GM12873 (cell line): ENCODE results near the gene BMP2.

Experiments used
- TF ChIP-seq, protein P1 (sequence below): IDR thresholded peaks from 2 replicates; pipeline ENCODE4 v1.5.1; 2012; ENCODE audit warnings: low read depth, mild to moderate bottlenecking, moderate library complexity, low read length, control low read depth; ENCODE audit not compliant: insufficient read depth; ENCODE audit errors: missing control alignments

BMP2 gene

DNA sequence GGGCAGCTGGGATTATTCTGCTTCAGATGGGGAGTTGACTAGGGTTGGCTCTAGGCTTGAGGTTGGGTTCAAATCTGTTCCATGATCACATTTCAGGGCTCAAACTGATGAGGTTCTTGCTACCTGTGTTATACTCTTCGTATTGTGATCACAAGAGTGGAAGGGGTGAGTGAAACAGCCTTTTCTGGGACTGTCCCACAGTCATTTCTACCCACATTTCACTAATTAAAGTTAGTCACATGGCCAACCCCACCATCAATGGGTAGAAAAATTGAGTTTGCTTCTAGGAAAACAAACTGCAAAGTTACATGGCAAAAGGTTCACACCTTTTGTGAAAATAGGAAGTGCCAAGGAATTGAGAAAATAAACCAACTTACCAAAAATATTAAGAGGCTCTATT lies 33.5 kb upstream of the BMP2 start:
- TF ChIP-seq, protein P1, sequence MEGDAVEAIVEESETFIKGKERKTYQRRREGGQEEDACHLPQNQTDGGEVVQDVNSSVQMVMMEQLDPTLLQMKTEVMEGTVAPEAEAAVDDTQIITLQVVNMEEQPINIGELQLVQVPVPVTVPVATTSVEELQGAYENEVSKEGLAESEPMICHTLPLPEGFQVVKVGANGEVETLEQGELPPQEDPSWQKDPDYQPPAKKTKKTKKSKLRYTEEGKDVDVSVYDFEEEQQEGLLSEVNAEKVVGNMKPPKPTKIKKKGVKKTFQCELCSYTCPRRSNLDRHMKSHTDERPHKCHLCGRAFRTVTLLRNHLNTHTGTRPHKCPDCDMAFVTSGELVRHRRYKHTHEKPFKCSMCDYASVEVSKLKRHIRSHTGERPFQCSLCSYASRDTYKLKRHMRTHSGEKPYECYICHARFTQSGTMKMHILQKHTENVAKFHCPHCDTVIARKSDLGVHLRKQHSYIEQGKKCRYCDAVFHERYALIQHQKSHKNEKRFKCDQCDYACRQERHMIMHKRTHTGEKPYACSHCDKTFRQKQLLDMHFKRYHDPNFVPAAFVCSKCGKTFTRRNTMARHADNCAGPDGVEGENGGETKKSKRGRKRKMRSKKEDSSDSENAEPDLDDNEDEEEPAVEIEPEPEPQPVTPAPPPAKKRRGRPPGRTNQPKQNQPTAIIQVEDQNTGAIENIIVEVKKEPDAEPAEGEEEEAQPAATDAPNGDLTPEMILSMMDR = no peak

DNA sequence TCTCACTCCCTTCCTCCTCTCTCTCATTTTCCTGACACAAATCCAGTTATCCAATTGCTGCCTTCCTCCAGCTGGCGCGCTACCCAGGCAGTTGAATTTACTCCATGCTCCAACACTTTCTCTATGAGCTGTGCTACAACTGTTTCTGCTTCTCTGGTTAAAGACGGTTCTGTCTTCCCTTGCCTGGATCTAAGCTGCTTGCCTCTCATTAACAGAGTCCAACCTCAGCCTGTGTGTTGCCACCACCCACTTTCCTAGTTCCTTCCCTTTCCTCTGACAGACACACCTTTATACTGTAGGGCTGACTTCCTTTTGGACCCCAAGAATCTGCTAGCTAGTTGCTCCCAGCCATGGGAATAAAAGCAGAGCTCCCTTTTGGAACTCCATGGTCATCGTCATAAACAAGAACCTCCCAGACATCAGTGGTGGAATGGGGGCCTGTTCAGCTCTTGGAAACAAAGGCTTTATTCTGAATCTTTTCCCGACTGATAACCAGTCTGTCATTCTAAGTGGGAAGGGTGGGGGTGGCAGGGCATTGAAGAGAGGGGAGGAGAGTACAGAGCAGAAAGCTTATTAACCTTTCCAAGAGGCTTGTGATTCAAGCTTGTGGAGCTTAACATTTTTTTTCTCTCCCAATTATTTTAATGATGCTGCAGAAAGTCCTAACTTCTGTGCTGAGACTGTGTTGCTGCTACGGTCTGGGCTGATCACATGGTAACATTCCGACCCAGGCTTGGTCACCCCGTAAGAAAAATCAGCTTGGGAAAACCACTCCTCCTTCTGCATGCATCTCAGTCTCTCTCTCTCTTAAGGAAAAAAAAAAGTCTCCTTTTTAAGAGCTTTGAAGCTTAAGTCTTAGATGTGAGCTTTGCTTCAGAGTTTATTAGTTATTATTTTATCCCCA lies 31.3 kb upstream of the BMP2 start:
- TF ChIP-seq, protein P1 = no peak

DNA sequence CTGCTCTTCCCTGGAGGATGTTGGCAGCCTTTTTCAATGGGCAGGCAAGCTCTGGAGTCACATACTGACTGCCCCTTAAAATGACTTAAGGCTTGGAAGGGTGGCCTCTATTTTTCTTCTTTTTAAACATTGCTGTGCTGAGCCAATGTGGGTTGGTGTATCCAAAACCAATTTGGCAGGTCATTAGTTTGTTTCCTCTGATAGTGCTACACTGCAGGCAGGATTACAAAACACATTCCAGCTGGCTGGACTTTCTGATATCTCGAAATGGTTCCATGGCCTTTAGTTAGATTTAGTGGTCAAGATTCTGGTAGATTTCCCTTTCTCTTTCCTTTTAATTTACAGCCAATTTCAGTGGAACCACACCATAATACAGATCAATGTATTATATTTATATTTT lies 28.1 kb upstream of the BMP2 start:
- TF ChIP-seq, protein P1 = no peak

DNA sequence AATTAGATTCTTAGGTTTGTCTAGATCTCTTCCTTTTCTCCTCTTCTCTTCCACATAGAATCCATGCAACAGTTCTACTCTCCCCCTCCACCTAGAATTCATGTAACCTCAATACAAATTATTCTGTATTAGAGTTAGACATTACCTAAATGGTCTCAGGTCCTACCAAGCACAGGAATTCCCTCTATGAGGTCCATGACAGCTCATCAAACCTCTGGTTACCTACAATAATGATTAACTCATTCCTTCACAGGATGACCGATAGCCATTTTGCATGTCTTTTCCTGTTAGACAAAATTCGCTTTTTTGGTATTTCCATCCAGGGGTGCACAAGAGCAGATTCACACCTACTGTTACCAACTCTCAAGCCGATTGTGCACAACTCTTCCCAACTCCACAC lies 27.4 kb upstream of the BMP2 start:
- TF ChIP-seq, protein P1 = no peak

DNA sequence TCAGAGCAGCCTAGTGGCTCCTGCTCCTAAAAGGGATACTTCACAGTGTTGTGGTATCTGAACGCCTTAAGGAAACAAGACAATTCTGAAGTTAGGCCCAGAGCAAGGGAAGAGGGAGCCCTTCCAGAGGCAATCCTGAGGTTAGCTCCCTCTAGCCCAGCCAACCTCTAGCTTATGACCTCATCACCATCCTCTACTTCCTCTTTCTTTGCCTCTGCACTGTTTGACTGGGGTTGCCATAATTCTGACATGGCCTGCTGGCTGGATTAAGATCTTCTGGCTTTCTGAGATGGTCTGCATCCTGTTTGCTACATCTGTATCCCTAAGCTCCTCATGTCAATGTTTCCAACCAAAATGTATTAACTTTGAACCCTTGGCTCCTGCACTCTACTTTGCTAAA lies 23.3 kb upstream of the BMP2 start:
- TF ChIP-seq, protein P1 = no peak

DNA sequence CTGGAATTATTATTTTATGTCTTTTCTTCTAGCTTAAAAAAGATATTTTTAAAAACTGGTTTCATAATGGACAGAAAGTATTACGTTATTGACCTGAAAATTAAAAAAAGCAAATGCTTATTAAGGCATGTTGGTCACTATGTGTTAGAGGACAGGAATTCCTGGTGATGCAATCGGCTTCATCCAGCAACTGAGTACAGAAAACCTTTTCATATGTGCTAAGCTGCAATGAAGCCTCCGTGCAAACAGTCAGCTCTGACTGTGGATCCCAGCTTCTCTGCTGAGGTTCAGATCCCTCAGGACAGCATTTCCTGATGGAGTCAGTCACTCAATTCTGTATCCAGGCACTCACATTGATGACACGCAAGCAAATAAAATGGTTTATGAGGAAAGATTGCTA lies 22.7 kb upstream of the BMP2 start:
- TF ChIP-seq, protein P1 = no peak

DNA sequence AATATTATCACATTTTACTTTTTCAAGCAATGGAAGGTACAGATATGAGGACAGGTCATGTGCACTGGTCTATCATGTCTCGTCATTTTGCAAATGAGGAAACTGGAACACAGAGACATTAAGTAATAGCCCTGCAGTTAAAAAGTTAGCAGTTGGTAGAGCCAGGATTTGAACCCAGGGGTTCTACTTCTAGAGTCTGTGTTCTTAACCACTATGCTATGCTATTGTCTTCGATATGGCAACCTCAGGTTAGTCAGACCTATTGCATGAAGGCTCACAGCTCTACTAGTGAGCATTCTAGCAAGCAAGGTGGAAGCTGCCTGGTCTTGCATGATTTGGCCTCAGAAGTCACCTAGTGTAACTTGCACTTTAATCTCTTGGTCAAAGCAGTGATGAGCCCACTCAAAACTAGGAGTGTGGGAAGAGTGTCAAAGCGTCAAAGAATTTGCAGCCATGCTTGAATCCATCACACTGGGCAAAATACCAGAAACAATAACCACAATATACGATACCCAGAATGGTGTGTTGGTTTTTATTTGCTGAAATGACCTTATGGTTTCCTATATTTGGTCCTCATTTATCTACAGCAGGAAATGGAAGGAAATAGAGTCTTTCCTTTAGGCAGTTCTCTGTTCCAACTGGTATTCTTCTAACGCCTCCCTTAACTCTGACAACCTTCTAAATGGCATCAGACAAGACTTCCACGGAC lies 20.4 kb upstream of the BMP2 start:
- TF ChIP-seq, protein P1 = no peak
